Endothelial cell of umbilical vein (primary cell): Measurements from ENCODE around the gene IL10. TPM values are rescaled to one million over a fixed set of nuclear protein-coding genes. Genes with fewer than 3 reads are reported as not detected.

Experiments used
- BruUV-seq: library from RNA; stranded (reverse); fragments of 400-500 nt; replicated peaks from 2 replicates; lab custom pipeline; 2021; lab: Mats Ljungman, UMichigan
- CTCF ChIA-PET: fragments of 300-600, 350-600 bp; sonication (Branson Sonifier 250); formaldehyde crosslinking; loops from one replicate; lab custom pipeline; 2021; ENCODE audit warnings: antibody characterized with exemption, inconsistent platforms; lab: Charles Lee
- POLR2A ChIA-PET: fragments of 300-600, 350-600 bp; sonication (Branson Sonifier 250); formaldehyde crosslinking; loops from one replicate; lab custom pipeline; 2021; ENCODE audit warnings: antibody characterized with exemption, inconsistent platforms; lab: Charles Lee
- DNase-seq: peaks from one replicate; pipeline ENCODE4 v3.0.0-alpha.2; 2011; ENCODE audit warnings: low read depth, low spot score
- FAIRE-seq: peaks from 2 replicates; lab custom pipeline; 2011; peaks lifted over from hg19 to GRCh38; lab: Jason Lieb, UNC
- H2AFZ ChIP-seq: 2 replicates; pipeline ENCODE4 v1.6.0; 2012; ENCODE audit warnings: low read depth, low read length, control low read depth, inconsistent platforms
- H3K27ac ChIP-seq: 2 replicates; pipeline ENCODE4 v1.5.1; 2011; ENCODE audit warnings: low read depth, mild to moderate bottlenecking, control low read depth, low read length, moderate library complexity; ENCODE audit not compliant: insufficient read depth
- H3K27me3 ChIP-seq, 2 experiments: 2 replicates each; pipeline versions ENCODE4 v1.6.0 to v1.6.1; 2011; ENCODE audit warnings: low read length in 2 of 2, mixed read lengths in 1 of 2; ENCODE audit not compliant: control insufficient read depth in 2 of 2, insufficient read depth in 2 of 2
- H3K36me3 ChIP-seq, 2 experiments: 2 replicates in 1 of 2; 3 replicates in 1 of 2; pipeline ENCODE4 v1.5.1; 2011; ENCODE audit warnings: low read length in 2 of 2, mild to moderate bottlenecking in 1 of 2, moderate library complexity in 1 of 2; ENCODE audit not compliant: control insufficient read depth in 2 of 2, insufficient read depth in 2 of 2; ENCODE audit errors: extremely low read depth in 1 of 2
- H3K4me1 ChIP-seq: 3 replicates; pipeline ENCODE4 v1.5.1; 2011; ENCODE audit warnings: mild to moderate bottlenecking, low read length; ENCODE audit not compliant: control insufficient read depth, insufficient read depth; ENCODE audit errors: extremely low read depth
- H3K4me2 ChIP-seq: 2 replicates; pipeline ENCODE4 v1.6.1; 2011; ENCODE audit warnings: low read length, control low read depth, mixed read lengths; ENCODE audit not compliant: insufficient read depth
- H3K4me3 ChIP-seq, 3 experiments: fragments of 200-600 bp in 1 of 3; sonication (generic), shearing (Covaris generic) in 1 of 3; replicated peaks in 1 of 3; 2 replicates each; pipeline ENCODE4 v1.5.1; 2011 to 2016; ENCODE audit warnings: control low read depth in 3 of 3, low read length in 3 of 3, mild to moderate bottlenecking in 2 of 3, inconsistent platforms in 1 of 3, low read depth in 1 of 3, moderate library complexity in 1 of 3; ENCODE audit not compliant: insufficient read depth in 1 of 3
- H3K79me2 ChIP-seq: 2 replicates; pipeline ENCODE4 v1.6.0; 2012; ENCODE audit warnings: low read length, inconsistent platforms; ENCODE audit not compliant: control insufficient read depth, insufficient read depth
- H3K9ac ChIP-seq: replicated peaks from 2 replicates; pipeline ENCODE3; 2011; ENCODE audit warnings: low read length, control low read depth; ENCODE audit not compliant: insufficient read depth; ENCODE audit errors: extremely low read depth
- H3K9me1 ChIP-seq: replicated peaks from 3 replicates; pipeline ENCODE4 v1.6.0; 2011; ENCODE audit warnings: mild to moderate bottlenecking, low read length; ENCODE audit not compliant: control insufficient read depth, insufficient read depth; ENCODE audit errors: extremely low read depth
- H3K9me3 ChIP-seq: replicated peaks from 2 replicates; pipeline ENCODE4 v1.5.1; 2012; ENCODE audit warnings: low read length, inconsistent platforms; ENCODE audit not compliant: control insufficient read depth, insufficient read depth
- H4K20me1 ChIP-seq: replicated peaks from 2 replicates; pipeline ENCODE3; 2011; ENCODE audit warnings: mild to moderate bottlenecking, low read length; ENCODE audit not compliant: control insufficient read depth, insufficient read depth; ENCODE audit errors: extremely low read depth
- EZH2 ChIP-seq: IDR thresholded peaks from 2 replicates; pipeline ENCODE4 v1.6.1; 2012; ENCODE audit warnings: borderline replicate concordance, low read depth, mild to moderate bottlenecking, moderate library complexity, low read length, inconsistent platforms; ENCODE audit not compliant: severe bottlenecking
- FOS ChIP-seq: IDR thresholded peaks from 2 replicates; pipeline ENCODE4 v1.6.1; 2011; ENCODE audit warnings: mild to moderate bottlenecking, low read length, moderate library complexity, borderline replicate concordance; ENCODE audit not compliant: insufficient read depth
- GATA2 ChIP-seq: IDR thresholded peaks from 2 replicates; pipeline ENCODE4 v1.7.0; 2011; ENCODE audit warnings: low read depth, mild to moderate bottlenecking, moderate library complexity, mixed read lengths, low read length; ENCODE audit not compliant: insufficient read length, insufficient read depth
- JUN ChIP-seq: IDR thresholded peaks from 2 replicates; pipeline ENCODE4 v1.6.1; 2011; ENCODE audit warnings: borderline replicate concordance, low read depth; ENCODE audit not compliant: insufficient read length, insufficient read depth
- MYC ChIP-seq: IDR thresholded peaks from one replicate; pipeline ENCODE4 v1.6.1; 2011; ENCODE audit warnings: mild to moderate bottlenecking, low read depth, low read length
- POLR2A ChIP-seq: IDR thresholded peaks from 2 replicates; pipeline ENCODE4 v1.6.1; 2012; ENCODE audit warnings: low read depth, mild to moderate bottlenecking, control low read depth, low read length
- POLR2AphosphoS5 ChIP-seq: IDR thresholded peaks from 2 replicates; pipeline ENCODE4 v1.6.1; 2012; ENCODE audit warnings: low read depth, mild to moderate bottlenecking, control low read depth, low read length, moderate library complexity; ENCODE audit not compliant: insufficient read depth
- dilution Hi-C: fragments of 300-500 bp; cut with MboI; formaldehyde crosslinking; loops from one replicate; pipeline ENCODE4 v1.15.0; 2019; ENCODE audit warnings: low sequenced_read_pairs; ENCODE audit not compliant: extremely low pct_ligation_motif_present
- intact Hi-C: fragments of 100-400 bp; cut with micrococcal nuclease; formaldehyde crosslinking; loops from one replicate; pipeline ENCODE4 v1.10.0; 2022
- polyA plus RNA-seq, 4 experiments: library from polyadenylated mRNA; depleted of rRNA in 3 of 4; stranded (reverse) in 3 of 4; unstranded in 1 of 4; fragments of >200 nt; gene quantifications; 2 replicates each; pipeline versions ENCODE4 v1.2.1 to v1.2.3, GENCODE V29; 2011 to 2012; ENCODE audit warnings: missing spikeins in 1 of 4
- total RNA-seq: library from RNA; stranded (reverse); gene quantifications from 2 replicates; pipeline ENCODE4 v1.2.3, GENCODE V29; 2021
- TF ChIP-seq, protein P1 (sequence below), 2 donors: IDR thresholded peaks; 1 replicate in 1 of 2; 2 replicates in 1 of 2; pipeline ENCODE4 v1.5.1; 2011; ENCODE audit warnings: low read length in 2 of 2, mild to moderate bottlenecking in 2 of 2, moderate library complexity in 2 of 2, control low read depth in 1 of 2, inconsistent platforms in 1 of 2, low read depth in 1 of 2; ENCODE audit not compliant: insufficient read depth in 1 of 2; ENCODE audit errors: extremely low read depth in 1 of 2
- TF ChIP-seq, protein P2 (sequence below): IDR thresholded peaks from 2 replicates; pipeline ENCODE4 v1.6.1; 2011; ENCODE audit not compliant: insufficient read depth, insufficient read length

Gene IL10
- total and polyA plus RNA-seq, 2 donors (not counting 3 experiments of a cell fraction or from before 2014, with no cell fraction given): not detected

DNA sequence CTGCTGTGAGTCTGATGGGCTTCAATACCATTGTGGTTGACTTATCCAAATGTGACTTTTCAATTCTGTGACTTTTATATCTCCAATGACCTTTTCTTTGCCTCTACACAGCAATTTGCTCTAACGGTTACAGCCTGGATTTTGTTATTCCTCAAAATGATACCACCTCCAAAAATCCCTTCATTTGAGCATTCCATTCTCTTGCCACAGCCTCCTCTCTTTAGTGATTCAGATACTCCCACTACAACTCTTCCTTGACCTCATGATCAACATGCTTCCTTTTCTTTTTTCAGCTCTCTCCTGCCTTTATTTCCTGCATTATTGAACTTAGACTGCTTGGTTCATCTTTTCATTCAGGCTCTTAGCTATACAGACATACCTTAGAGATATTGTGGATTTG is 18.3 kb downstream of the IL10 start:
- H3K4me3 ChIP-seq: no peak overlapping the region
- DNase-seq (no peak), FAIRE-seq (no peak)
- BruUV-seq: no TSS peak
- no peak overlapping the region for H3K9ac ChIP-seq
- no peaks in the 10 kb centered on the region for H3K36me3 ChIP-seq
- dilution Hi-C loops: no loop called here
- CTCF ChIA-PET: no interaction called here
- H2AFZ ChIP-seq: no peak overlapping the region
- no peaks in the 10 kb centered on the region for H3K79me2 ChIP-seq
- H3K27ac ChIP-seq: no peak overlapping the region
- TF ChIP-seq, protein P1, sequence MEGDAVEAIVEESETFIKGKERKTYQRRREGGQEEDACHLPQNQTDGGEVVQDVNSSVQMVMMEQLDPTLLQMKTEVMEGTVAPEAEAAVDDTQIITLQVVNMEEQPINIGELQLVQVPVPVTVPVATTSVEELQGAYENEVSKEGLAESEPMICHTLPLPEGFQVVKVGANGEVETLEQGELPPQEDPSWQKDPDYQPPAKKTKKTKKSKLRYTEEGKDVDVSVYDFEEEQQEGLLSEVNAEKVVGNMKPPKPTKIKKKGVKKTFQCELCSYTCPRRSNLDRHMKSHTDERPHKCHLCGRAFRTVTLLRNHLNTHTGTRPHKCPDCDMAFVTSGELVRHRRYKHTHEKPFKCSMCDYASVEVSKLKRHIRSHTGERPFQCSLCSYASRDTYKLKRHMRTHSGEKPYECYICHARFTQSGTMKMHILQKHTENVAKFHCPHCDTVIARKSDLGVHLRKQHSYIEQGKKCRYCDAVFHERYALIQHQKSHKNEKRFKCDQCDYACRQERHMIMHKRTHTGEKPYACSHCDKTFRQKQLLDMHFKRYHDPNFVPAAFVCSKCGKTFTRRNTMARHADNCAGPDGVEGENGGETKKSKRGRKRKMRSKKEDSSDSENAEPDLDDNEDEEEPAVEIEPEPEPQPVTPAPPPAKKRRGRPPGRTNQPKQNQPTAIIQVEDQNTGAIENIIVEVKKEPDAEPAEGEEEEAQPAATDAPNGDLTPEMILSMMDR (IDR thresholded peaks at IDR 0.05; ENCODE audit: extremely low read depth in 1 of 2, insufficient read depth in 1 of 2, low read depth in 1 of 2, low read length in 2 of 2): no peak
- TF ChIP-seq, protein P2, sequence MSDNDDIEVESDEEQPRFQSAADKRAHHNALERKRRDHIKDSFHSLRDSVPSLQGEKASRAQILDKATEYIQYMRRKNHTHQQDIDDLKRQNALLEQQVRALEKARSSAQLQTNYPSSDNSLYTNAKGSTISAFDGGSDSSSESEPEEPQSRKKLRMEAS: no peak
- TF ChIP-seq EZH2 (no peak), FOS (no peak), GATA2 (no peak), JUN (no peak), POLR2AphosphoS5 (no peak), POLR2A (no peak), MYC (no peak)
- peaks cover 6 to 13% of the 10 kb centered on the region in 2 experiments for H3K27me3 ChIP-seq
- intact Hi-C loops: no loop called here
- H3K4me2 ChIP-seq: no peak overlapping the region
- no peaks in the 10 kb centered on the region for H3K4me1 ChIP-seq
- POLR2A ChIA-PET: no interaction called here
- H3K9me3 ChIP-seq: no peaks in the 10 kb centered on the region
- no peaks in the 10 kb centered on the region for H3K9me1 ChIP-seq
- H4K20me1 ChIP-seq: no peaks in the 10 kb centered on the region
